NCI-H748 (cell line): ENCODE results near the gene ERCC6L.
"Not testable (repeated sequence)": the region's sequence is repeated elsewhere in the genome, so short reads cannot be mapped to it uniquely, and the experiment has no call there.

Experiments used
- DNase-seq: peaks from one replicate; lab custom pipeline; 2025; ENCODE audit not compliant: unreplicated experiment; lab: John Stamatoyannopoulos, UW

The ERCC6L gene

GRCh38 chrX:72254816-72255215, 16.0 kb upstream of the ERCC6L start:
- DNase-seq, result peak; percentile 78

GRCh38 chrX:72253686-72254085, 14.9 kb upstream of the ERCC6L start:
- no peak for DNase-seq

GRCh38 chrX:72247206-72247942, 8.5 kb upstream of the ERCC6L start:
- DNase-seq, result peak; percentile 67

GRCh38 chrX:72245461-72246089, 6.7 kb upstream of the ERCC6L start:
- peak; percentile 69 for DNase-seq

GRCh38 chrX:72243472-72243871, 4.6 kb upstream of the ERCC6L start:
- DNase-seq, result no peak

- no peak for DNase-seq
Observed at GRCh38 chrX:72240976-72241375, 2.1 kb upstream of the ERCC6L start.

GRCh38 chrX:72238183-72238582, 644 bp downstream of the ERCC6L start:
- DNase-seq, result peak; percentile 14

- no peak for DNase-seq
Observed at GRCh38 chrX:72236841-72237240, 2.0 kb downstream of the ERCC6L start.

- DNase-seq, result no peak
Observed at GRCh38 chrX:72230290-72230689, 8.5 kb downstream of the ERCC6L start.

- not testable (repeated sequence) for DNase-seq
Observed at GRCh38 chrX:72220375-72220774, 18.5 kb downstream of the ERCC6L start.

GRCh38 chrX:72216973-72217372, 21.9 kb downstream of the ERCC6L start:
- DNase-seq, result no peak

- DNase-seq, result no peak
Observed at GRCh38 chrX:72208126-72208800, 30.6 kb downstream of the ERCC6L start.

- no peak for DNase-seq
Observed at GRCh38 chrX:72207366-72207765, 31.5 kb downstream of the ERCC6L start.

GRCh38 chrX:72205706-72206105, 33.1 kb downstream of the ERCC6L start:
- DNase-seq, result no peak

- DNase-seq, result no peak
Observed at GRCh38 chrX:72203421-72203820, 35.4 kb downstream of the ERCC6L start.

GRCh38 chrX:72202792-72203401, 35.9 kb downstream of the ERCC6L start:
- DNase-seq, result no peak

GRCh38 chrX:72201836-72202536, 36.8 kb downstream of the ERCC6L start:
- no peak for DNase-seq

GRCh38 chrX:72182924-72183323, 55.9 kb downstream of the ERCC6L start:
- DNase-seq, result no peak

GRCh38 chrX:72181178-72182125, 57.4 kb downstream of the ERCC6L start, which contains the start of gene PIN4:
Gene PIN4 (plus strand): TSS chrX:72181757. CDS start chrX:72181786, 29 bp downstream.
- peak; percentile 98 for DNase-seq

- DNase-seq, result peak; percentile 15
Observed at GRCh38 chrX:72180539-72180938, 58.3 kb downstream of the ERCC6L start.
